Hematopoietic multipotent progenitor cell (in vitro differentiated cells): ENCODE data around the gene JMJD7. TPM values are rescaled to one million over a fixed set of nuclear protein-coding genes. Genes with fewer than 3 reads are reported as not detected.

Source experiments
- DNase-seq, 3 donors: peaks; one replicate each; pipeline ENCODE4 v3.0.0-alpha.2; 2011 to 2015; ENCODE audit warnings: low read depth in 2 of 3, low spot score in 2 of 3
- total RNA-seq: library from RNA; depleted of rRNA; stranded (reverse); fragments of >200 nt; gene quantifications from one replicate; pipeline ENCODE4 v1.2.3, GENCODE V29; 2012

JMJD7 gene
- total RNA-seq, 1 donor, result 6.7 TPM

DNA sequence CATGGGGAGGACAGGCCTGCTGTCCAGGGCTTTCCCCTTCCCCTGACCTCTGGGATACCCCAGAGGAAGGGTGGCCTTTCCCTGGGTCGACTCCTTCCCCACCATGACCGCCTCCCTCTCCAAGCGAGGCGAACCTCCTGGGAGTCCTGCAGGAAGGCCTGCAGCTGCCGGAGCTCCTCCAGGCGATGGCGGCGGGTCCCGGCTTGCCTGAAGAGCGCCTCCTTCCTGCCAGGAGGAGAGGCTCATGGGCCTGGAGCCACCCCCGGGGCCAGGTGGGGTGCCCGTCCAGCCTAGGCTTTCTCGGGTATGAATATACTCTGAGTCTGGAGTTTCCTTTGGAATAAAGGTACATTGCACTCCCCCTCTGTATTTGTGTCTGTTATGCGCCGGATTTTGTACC, 30.9 kb downstream of the JMJD7 start:
- no peak for DNase-seq

DNA sequence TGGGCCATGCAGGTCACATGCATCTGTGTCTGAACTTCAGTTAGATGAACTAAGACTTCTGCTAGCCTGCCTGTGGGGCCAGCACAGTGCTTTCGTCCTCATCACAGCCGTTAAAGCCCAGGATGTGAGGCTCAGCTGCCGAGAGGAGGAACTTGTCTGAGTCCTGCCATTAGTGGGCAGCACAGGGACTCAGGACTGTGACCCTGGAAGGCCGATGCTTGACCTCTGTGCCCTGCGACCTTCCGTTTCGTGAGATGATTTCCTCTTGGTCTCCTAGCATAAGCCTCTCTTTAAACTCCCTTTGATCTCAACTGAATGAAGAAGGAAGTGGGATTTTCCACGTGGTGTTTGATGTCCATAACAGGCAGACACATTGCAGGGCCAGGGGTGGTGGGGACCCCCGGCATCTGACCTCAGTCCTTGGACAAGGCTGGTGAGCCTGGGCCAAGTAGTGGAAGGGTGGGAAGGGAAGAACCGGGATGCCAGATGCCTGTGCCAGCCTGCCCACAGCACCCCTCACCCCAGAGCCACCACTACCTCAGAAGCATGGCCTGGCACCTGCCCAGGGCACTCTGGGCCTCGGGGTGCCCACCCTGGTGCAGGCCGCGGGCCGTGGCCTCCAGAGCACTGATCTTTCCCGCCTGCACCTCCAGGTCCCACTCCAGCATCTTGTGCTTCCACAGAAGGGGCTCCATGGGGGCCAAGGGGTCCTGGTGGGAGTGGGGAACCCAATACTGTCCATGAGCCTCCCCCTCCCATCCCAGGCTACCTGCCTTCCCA, 32.3 kb downstream of the JMJD7 start:
- no peak for DNase-seq

DNA sequence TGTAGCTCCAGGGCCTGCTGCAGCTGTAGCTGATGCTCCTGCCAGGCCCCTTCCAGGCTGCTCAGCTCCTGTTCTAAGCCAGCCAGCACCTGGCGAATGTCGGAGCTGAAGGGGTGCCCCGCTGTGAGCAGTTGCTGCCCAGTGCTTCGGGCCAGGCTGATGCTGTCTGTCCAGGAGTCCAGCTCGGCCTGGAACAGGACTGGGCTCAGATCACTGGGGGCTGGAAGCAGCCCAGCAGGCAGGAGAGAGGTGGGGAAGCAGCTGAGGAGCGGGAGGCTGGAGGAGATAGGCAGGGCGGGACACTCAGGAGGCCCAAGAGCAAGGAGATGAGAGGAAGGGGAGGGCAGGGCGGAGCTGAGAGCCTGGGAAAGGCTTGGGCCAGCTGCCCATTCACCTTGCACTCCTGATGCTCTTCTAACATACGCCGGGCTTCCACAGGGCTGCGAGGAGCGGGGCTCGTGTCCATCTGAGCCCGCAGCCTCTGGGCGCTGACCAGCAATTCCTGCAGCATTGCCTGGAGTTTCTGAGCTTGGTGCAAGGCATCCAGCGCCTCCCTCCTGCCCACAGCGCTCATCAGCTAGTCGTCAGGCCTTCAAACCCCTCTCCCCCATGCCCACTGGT, 34.0 kb downstream of the JMJD7 start:
- no peak for DNase-seq

DNA sequence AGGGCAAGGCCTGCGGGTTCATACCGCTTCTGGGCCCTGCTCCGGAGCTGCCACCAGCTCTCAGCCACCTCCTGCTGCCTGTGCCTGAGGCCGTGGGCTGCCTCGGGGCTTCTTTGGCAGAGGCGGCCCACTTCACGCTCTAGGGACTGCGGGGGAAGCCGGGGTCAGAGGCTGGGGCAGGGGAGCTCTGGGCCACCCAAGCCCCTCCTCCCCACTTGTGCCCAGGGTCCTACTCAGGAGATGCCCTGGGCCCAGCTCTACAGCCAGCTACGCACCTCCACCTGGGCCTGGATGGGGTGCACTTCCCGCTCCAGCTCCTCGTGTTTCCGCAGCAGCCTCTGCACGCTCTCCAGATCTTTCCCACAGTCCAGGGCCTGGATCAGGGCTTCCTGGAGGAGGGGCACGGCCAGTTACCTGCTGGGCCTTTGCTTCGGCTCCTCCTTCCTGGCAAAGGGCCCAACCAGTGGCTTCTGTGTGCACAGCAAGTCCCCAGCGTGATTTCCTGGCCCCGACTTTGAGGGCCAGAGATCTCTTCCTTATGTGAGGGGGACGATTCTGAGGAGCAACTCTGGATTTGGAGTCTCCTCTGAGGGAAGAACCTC, 34.7 kb downstream of the JMJD7 start:
- no peak for DNase-seq

DNA sequence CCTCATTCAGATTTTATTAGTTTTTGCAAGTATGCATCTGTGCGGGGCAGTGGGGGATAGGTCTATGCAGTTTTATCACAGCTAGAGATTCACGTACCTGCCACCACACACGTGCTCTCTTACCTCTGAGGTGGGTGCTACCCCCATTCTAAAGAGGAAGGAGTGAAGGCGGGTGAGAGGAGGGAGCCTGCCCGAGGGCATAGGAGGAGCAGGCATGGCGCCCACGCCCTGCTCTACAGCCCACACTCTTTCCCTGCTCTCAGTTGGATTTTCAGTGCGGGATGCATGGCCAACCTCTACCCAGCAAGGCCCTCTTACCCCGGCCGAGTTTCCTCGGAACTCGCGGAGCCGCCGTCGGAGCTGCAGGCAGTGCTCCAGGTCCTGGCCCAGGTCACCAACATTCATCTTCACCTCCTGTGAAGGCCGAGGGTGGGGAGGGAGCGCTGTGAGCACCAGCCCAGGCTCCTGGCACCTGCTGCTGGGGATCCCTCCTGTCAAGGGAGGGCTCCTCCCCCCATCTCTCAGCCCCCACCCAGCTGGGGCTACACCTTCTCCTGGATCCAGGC, 37.7 kb downstream of the JMJD7 start:
- no peak for DNase-seq

DNA sequence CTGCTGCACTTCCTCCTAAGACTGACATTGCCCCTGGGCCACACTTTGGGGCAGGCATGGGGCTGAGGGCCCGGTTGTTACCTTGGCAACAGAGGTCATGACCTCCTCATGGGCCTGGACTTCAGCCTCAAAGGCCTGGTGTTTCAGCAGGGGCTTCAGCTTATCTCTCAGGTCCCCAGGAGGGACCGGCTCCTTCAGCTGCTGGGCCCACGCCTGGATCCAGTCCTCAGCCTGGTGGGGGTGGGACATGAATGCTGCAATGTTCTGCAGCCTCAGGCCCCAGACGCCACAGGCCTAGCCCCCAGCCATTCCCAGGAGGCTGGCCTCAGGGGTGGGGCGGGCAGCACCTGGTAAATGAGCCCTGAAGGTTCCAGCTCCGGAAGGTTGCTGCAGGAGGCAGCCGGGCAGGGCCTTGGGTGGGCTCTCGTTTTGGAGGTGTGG, 38.4 kb downstream of the JMJD7 start:
- DNase-seq, result no peak

DNA sequence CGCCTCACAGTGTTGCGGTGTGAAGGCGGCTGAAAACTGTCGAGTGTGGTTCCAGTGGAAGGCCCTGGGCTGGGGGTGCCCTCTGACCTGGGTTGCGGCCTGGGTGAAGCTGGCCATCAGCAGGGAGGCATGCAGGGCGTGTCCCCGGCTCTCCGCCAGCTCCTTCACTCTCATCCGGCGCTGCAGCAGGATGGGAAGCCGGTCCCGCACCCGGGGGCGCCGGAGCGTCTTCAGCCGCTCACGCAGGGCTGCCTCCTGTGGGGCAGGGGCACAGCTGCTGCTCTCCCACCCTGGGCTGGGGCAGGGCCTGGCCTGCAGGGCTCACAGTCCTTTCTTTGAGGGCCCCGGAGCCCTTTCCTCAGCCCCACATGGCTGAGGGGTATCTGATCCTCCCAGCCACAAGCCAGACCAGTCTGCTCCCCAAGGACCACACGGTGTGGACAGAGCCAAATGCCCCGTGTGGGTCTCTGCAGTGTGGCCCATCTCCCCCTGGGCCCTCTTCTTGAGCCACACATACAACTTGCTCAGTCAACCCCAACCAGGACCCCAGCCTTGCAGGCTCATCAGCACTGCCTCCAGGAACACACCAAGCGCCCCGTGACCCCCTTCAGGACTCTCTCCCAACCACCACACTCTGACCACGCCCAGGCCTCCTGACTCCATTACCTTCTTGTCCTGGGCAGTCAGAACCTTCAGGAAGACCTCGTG, 39.1 kb downstream of the JMJD7 start:
- DNase-seq, result no peak

DNA sequence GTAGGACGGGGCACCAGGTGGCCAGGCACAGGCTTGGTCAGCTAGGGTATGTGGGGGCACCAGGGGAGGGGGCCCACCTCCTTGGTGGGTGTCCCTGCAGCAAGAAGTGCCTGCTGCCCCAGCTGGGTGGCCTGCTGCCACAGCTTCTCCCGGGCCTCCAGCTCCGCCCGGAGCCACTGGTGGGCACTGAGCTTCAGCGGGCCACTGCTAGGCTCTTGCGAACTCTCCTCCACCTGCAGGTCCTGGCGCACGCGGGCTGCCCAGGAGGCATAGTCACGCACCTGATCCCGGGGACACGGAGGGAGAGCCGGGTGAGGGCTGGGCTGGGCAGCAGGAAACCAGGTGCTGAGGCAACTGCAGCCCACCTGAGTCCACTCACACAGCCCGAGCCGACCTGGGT, 40.4 kb downstream of the JMJD7 start:
- DNase-seq, result no peak

DNA sequence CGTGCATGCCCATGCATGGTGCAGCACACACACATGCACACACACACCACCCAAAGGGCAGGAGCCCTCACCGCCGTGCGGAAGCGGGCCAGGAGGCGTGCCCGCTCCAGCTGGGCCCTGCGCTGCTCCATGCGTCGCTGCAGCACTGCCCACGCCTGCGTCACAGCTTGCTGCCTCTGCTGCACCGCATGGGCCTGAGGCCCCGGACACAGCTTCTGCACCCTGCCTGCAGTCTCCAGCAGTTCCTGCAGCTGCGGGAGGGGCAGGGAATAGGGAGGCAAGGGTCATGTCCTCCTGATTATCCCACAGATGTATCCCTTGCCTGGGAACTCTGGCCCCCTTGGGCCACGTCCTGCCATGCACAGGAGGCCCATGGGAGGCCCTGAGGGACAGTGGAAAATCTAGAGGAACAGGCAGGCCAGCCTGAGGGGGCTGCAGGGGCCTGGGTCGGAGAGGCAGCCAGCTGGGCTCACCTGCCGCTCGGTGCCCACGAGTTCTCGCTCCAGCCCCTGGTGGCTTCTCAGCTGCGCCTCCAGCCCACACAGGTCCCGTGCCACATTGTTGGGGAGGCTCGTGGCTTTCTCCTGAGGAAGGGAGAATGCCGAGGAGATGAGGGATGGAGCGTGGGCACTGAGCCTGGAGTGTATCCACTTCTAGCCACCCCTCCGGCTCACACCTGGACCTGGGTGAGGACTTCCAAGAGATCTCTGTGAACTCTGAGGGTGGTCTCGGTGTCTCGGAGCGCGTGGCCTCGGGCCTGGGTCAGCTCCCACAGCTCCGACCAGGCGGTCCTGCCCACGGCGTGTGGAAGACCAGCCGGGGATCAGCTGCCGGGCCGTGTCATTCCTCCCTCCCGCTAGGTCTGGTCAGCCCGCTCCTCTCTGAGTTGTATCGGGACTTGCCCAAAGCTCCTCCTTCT, 42.1 kb downstream of the JMJD7 start:
- DNase-seq, result no peak

DNA sequence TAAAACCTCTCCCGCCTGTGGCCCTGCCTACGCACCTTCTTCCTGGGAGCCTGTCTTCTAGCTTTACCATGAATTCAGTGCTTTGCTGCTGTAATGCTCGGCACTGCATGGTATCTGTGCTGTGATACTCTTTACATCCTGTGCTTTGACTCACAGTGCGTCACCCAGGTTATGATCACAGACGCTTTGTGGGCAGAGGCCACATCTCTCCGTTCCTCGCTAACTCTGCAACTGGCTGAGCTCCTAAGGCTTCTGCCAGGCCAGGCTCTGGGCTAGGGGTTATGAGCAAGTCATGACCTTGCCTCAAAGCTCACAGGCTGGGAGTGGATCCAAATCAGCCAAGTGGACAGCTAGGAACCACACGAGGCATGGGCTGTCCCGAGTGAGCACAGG, 42.8 kb downstream of the JMJD7 start:
- DNase-seq, result no peak

DNA sequence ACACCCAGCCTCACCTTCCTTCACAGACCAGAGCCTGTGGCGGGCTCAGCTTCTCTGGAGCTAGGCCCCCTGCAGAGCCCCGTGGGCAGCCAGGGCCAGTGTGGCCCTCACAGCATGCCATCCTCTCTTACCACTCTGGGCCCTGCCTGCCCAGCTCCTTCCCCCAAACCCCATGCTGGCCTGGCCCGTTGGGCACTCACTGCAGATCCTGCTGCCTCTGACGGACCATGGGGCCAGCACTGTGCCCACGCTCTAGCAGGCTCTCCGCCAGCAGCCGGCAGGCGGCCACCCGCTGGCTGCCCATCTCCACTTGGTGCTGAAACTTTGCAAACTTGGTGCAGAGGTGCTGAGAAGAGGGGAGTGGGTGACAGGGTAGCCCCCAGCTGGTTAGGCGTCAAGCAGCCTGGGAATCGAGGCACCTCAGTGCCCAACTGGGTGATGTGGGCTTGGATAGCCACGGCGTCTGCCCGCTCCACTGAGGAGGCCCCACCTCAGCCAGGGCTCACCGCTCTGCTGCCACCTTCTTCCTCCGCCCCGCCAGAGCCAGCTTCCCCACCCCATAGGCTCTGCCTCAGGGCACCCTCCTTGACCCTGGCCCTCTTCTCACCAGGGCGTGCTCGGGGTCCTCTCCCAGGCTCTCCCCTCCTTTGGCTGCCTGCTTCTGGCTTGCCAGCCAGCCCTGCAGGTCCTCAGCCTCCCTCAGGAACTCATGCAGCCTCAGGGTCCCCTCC, 43.4 kb downstream of the JMJD7 start:
- no peak for DNase-seq

DNA sequence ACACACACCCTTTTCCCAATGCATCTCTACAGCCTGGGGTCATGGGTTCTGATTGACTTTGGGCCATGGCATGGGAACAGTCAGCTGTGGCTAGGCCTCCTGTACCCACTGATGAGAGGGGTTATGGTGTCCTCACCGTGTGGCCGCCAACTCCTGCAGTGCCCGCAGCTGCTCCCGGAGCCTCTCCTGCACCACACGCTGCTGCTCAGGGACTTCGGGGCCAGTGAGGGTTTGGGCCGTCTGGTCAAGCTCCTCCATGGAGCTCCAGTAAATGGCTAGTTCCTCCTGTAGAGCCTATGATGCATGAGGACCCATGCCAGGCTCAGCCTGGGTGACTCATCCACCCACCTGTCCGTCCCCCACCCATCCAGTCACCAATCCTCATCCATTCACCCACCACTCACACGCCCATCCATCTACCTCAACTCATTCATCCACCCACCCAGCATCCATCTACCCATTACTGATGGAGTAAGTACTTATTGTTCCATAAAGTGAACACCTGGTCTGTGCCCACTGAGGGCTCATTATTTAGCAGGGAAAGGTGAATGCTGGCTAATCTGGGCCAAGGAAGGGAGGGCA, 44.4 kb downstream of the JMJD7 start:
- no peak for DNase-seq

DNA sequence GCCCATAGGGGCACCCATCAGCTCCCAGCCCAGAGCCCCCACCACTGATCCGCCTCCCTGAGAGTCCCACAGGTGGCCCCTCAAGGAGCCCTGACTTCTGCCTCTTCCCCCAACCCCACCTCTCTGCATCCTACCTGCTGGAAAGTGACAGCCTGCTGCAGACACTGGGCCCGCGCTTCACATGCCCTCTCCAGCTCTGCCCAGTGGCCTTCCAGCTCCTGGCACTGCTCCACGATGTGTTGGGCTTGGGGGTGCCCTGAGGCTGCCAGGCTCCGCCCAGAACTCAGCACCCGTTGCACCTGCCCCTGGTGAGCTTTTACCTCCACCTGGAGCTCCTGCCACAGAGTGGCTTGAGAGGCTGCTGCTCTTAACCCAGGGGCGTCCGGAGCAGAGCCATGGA, 45.8 kb downstream of the JMJD7 start:
- DNase-seq, result no peak

DNA sequence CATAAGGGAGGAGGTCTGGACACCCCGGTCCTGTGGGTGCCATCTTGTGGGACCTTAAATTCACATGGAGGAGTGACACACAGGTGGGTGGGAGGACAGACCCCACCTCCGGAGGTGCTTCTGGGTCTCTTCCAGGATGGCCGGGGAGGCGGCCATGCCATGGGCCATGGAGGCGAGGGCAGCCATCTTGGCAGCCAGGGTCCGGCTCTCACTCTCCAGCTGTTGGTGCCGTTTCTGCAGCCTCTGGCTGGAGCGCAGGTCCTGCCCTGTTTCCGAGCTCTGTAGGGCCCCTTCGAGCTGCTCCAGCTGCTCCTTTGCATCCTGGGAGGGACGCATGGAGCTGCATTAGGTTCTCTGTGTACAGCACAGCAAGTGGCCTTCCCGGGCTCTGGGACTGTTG, 46.8 kb downstream of the JMJD7 start:
- DNase-seq, result no peak

DNA sequence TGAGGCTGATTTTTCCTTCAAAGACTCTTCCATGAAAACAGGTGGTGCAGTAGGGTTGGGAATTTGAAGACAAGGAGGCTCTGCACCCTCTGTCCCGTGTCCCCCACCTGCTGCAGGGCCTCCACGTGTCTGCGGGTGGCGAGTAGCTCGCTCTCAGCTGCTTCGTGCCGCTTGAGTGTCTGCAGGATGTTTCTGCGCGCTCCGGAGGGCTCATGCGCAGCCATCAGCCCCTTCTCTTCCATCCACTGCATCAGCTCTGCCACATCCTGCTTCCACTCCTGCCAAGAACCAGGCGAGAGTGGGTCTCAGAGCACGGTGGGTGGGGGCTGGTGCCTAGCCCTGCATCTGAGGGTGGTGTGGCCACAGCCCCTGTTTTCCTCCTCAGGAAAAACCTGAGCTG, 48.1 kb downstream of the JMJD7 start:
- DNase-seq, result no peak

DNA sequence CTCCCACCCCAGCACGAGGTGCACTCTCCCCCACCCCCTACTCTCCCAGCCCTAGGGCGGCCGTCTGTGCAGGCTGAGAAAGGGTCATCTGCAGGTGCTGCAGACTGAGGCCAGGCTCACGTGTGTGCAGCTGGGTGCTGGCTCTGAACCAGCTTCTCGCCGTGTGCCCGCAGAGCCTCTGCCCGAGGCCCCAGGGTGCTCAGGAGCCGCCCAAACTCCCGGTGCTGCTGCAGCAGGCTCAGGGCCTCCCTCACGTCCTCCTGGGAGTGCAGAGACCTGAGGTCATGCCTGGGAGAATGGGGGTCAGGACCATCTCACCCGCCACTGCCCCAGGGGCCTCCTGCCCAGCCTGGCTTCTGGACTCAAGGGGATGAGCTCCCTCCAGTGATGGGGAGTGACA, 48.8 kb downstream of the JMJD7 start:
- no peak for DNase-seq

DNA sequence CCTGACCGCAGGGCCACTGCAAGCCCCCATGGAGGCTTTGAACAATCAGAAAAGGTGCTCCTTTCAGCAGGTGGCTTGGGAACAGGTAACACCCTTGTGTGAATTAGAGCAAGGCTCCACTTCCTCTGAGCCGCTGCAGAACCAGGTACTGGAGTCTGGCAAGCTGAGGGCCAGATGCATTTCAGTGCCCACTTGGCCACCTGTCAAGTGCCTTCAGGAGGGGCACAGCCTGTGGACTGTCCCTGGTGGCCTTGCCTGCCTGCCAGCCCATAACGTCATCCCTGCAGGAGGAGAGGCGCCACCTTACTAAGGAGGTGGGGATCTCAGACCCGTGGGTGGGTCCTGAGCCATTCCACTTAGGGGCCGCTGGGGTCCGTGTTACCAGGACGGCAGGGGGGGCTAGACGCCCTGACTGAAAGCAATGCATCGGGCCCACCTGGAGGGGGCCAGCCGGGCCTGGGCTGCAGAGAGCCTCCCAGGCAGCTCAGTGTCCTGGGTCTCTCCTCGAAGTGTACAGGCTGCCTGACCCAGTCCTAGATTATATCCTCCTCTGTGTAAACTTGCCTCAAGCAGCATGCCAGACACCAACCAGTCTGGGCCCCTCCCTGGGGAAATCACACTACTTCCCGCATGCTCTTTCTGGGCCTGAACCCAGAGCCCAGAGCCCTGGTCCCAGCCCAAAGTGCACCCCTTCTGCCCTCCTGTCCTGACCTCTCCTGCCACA, 49.9 kb downstream of the JMJD7 start:
- no peak for DNase-seq

DNA sequence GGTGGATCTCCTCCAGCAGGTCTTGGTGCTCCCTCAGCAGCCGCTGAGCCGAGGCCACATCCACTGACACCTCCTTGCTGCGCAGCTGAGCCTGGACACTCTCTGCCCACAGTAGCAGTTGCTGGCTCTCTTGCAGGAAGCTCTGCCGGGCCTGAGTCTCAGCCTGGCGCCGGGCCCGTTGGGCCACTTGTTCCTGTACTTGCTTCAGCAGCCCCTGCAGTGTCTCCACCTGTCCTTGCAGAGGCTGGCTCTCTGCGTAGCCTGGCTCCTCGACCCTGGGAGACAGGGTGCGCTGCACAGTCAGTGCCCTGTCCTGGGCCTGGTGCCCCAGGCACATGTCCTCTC, 50.4 kb downstream of the JMJD7 start:
- DNase-seq, result no peak
